ENCODE results near the gene HUNK. TPM values are rescaled to one million over a fixed set of nuclear protein-coding genes. Genes with fewer than 3 reads are reported as not detected.

HUNK gene
- total and polyA plus RNA-seq, 2 experiments from 2014 or later: 1.6 to 5.1 TPM

DNA sequence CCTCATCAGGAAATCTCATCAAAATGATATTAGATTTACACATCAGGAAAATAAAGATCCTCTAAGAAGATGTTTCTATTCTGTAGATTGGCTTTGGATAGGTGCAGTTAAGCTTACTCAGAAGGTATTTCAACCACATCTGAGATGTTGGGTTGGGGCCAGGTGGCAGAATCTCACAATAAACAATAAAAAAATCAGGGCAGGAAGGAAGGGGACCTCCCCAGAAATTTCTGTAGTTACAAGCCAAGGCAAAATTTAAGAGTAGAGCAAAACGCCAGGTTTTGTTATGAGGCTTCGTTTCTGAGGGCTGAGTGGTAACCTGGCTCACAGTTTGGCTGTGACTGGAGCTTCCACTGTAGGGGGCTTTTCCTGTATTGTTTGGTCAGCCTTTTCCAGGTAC is 84.8 kb downstream of the HUNK start:
- peaks cover 1% of the 10 kb centered on the region; the same call in 1 of the 3 replicates for H3K4me1 Mint-ChIP-seq
- no peak overlapping the region for H3K27ac Mint-ChIP-seq
- H3K36me3 Mint-ChIP-seq (ENCODE audit: low read depth): peaks cover 24% of the 10 kb centered on the region
- Histone ChIP-seq H4K20me1 (replicated peaks; ENCODE audit: insufficient read depth) (no peaks in the 10 kb centered on the region; the same call in 1 of the 2 replicates), H3K27ac (ENCODE audit: low read depth) (no peak overlapping the region), H3K9me2 (ENCODE audit: insufficient read depth) (no peaks in the 10 kb centered on the region), H3K79me2 (replicated peaks; ENCODE audit: insufficient read depth) (no peaks in the 10 kb centered on the region), H3K4me2 (no peak overlapping the region), H3F3A (replicated peaks; ENCODE audit: low read depth) (no peaks in the 10 kb centered on the region), H3K36me3 (ENCODE audit: insufficient read depth) (peaks cover 6% of the 10 kb centered on the region; the same call in 1 of the 2 replicates), H2AFZ (no peak overlapping the region), H3K27me3 (ENCODE audit: insufficient read depth) (no peaks in the 10 kb centered on the region), H3K4me1 (ENCODE audit: insufficient read depth) (no peaks in the 10 kb centered on the region), H3K4me3 (no peak overlapping the region)
- DNase-seq (ENCODE audit: low spot score): no peak
- H3K27me3 Mint-ChIP-seq (ENCODE audit: insufficient read depth, low read depth, poor library complexity): no peaks in the 10 kb centered on the region
- TF ChIP-seq JUNB (IDR thresholded peaks at IDR 0.05; ENCODE audit: unreplicated experiment): no peak
- TF ChIP-seq, protein P1, sequence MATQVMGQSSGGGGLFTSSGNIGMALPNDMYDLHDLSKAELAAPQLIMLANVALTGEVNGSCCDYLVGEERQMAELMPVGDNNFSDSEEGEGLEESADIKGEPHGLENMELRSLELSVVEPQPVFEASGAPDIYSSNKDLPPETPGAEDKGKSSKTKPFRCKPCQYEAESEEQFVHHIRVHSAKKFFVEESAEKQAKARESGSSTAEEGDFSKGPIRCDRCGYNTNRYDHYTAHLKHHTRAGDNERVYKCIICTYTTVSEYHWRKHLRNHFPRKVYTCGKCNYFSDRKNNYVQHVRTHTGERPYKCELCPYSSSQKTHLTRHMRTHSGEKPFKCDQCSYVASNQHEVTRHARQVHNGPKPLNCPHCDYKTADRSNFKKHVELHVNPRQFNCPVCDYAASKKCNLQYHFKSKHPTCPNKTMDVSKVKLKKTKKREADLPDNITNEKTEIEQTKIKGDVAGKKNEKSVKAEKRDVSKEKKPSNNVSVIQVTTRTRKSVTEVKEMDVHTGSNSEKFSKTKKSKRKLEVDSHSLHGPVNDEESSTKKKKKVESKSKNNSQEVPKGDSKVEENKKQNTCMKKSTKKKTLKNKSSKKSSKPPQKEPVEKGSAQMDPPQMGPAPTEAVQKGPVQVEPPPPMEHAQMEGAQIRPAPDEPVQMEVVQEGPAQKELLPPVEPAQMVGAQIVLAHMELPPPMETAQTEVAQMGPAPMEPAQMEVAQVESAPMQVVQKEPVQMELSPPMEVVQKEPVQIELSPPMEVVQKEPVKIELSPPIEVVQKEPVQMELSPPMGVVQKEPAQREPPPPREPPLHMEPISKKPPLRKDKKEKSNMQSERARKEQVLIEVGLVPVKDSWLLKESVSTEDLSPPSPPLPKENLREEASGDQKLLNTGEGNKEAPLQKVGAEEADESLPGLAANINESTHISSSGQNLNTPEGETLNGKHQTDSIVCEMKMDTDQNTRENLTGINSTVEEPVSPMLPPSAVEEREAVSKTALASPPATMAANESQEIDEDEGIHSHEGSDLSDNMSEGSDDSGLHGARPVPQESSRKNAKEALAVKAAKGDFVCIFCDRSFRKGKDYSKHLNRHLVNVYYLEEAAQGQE (IDR thresholded peaks at IDR 0.05; ENCODE audit: unreplicated experiment): no peak
- TF ChIP-seq ZNF331 (CRISPR knock-in tag; IDR thresholded peaks at IDR 0.05; ENCODE audit: low read depth): no peak
- TF ChIP-seq, protein P2, sequence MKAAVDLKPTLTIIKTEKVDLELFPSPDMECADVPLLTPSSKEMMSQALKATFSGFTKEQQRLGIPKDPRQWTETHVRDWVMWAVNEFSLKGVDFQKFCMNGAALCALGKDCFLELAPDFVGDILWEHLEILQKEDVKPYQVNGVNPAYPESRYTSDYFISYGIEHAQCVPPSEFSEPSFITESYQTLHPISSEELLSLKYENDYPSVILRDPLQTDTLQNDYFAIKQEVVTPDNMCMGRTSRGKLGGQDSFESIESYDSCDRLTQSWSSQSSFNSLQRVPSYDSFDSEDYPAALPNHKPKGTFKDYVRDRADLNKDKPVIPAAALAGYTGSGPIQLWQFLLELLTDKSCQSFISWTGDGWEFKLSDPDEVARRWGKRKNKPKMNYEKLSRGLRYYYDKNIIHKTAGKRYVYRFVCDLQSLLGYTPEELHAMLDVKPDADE (IDR thresholded peaks at IDR 0.05): no peak
- TF ChIP-seq EZH2phosphoT487 (IDR thresholded peaks at IDR 0.05; ENCODE audit: unreplicated experiment): no peak
- TF ChIP-seq STAT1 (IDR thresholded peaks at IDR 0.05; ENCODE audit: unreplicated experiment): no peak
- TF ChIP-seq POLR2AphosphoS5 (IDR thresholded peaks at IDR 0.05; ENCODE audit: low read depth): no peak
- TF ChIP-seq, protein P3, sequence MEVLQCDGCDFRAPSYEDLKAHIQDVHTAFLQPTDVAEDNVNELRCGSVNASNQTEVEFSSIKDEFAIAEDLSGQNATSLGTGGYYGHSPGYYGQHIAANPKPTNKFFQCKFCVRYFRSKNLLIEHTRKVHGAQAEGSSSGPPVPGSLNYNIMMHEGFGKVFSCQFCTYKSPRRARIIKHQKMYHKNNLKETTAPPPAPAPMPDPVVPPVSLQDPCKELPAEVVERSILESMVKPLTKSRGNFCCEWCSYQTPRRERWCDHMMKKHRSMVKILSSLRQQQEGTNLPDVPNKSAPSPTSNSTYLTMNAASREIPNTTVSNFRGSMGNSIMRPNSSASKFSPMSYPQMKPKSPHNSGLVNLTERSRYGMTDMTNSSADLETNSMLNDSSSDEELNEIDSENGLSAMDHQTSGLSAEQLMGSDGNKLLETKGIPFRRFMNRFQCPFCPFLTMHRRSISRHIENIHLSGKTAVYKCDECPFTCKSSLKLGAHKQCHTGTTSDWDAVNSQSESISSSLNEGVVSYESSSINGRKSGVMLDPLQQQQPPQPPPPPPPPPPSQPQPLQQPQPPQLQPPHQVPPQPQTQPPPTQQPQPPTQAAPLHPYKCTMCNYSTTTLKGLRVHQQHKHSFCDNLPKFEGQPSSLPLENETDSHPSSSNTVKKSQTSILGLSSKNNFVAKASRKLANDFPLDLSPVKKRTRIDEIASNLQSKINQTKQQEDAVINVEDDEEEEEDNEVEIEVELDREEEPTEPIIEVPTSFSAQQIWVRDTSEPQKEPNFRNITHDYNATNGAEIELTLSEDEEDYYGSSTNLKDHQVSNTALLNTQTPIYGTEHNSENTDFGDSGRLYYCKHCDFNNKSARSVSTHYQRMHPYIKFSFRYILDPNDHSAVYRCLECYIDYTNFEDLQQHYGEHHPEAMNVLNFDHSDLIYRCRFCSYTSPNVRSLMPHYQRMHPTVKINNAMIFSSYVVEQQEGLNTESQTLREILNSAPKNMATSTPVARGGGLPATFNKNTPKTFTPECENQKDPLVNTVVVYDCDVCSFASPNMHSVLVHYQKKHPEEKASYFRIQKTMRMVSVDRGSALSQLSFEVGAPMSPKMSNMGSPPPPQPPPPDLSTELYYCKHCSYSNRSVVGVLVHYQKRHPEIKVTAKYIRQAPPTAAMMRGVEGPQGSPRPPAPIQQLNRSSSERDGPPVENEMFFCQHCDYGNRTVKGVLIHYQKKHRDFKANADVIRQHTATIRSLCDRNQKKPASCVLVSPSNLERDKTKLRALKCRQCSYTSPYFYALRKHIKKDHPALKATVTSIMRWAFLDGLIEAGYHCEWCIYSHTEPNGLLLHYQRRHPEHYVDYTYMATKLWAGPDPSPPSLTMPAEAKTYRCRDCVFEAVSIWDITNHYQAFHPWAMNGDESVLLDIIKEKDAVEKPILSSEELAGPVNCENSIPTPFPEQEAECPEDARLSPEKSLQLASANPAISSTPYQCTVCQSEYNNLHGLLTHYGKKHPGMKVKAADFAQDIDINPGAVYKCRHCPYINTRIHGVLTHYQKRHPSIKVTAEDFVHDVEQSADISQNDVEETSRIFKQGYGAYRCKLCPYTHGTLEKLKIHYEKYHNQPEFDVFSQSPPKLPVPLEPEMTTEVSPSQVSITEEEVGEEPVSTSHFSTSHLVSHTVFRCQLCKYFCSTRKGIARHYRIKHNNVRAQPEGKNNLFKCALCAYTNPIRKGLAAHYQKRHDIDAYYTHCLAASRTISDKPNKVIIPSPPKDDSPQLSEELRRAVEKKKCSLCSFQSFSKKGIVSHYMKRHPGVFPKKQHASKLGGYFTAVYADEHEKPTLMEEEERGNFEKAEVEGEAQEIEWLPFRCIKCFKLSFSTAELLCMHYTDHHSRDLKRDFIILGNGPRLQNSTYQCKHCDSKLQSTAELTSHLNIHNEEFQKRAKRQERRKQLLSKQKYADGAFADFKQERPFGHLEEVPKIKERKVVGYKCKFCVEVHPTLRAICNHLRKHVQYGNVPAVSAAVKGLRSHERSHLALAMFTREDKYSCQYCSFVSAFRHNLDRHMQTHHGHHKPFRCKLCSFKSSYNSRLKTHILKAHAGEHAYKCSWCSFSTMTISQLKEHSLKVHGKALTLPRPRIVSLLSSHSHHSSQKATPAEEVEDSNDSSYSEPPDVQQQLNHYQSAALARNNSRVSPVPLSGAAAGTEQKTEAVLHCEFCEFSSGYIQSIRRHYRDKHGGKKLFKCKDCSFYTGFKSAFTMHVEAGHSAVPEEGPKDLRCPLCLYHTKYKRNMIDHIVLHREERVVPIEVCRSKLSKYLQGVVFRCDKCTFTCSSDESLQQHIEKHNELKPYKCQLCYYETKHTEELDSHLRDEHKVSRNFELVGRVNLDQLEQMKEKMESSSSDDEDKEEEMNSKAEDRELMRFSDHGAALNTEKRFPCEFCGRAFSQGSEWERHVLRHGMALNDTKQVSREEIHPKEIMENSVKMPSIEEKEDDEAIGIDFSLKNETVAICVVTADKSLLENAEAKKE (CRISPR knock-in tag; IDR thresholded peaks at IDR 0.05): no peak
- TF ChIP-seq, protein P4, sequence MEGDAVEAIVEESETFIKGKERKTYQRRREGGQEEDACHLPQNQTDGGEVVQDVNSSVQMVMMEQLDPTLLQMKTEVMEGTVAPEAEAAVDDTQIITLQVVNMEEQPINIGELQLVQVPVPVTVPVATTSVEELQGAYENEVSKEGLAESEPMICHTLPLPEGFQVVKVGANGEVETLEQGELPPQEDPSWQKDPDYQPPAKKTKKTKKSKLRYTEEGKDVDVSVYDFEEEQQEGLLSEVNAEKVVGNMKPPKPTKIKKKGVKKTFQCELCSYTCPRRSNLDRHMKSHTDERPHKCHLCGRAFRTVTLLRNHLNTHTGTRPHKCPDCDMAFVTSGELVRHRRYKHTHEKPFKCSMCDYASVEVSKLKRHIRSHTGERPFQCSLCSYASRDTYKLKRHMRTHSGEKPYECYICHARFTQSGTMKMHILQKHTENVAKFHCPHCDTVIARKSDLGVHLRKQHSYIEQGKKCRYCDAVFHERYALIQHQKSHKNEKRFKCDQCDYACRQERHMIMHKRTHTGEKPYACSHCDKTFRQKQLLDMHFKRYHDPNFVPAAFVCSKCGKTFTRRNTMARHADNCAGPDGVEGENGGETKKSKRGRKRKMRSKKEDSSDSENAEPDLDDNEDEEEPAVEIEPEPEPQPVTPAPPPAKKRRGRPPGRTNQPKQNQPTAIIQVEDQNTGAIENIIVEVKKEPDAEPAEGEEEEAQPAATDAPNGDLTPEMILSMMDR (conservative IDR thresholded peaks at IDR 0.05; ENCODE audit: low read depth in 2 of 2): no peak
- no peak for TF ChIP-seq EZH2 (IDR thresholded peaks at IDR 0.05; ENCODE audit: low read depth, unreplicated experiment)
- TF ChIP-seq ZNF114 (CRISPR knock-in tag; IDR thresholded peaks at IDR 0.05): no peak
- TF ChIP-seq CREB1 (CRISPR knock-in tag; IDR thresholded peaks at IDR 0.05; ENCODE audit: low read depth): no peak
- no peak for TF ChIP-seq NANOG (IDR thresholded peaks at IDR 0.05; ENCODE audit: borderline replicate concordance)
- H3K4me3 Mint-ChIP-seq: no peak overlapping the region
- no peak for ATAC-seq
- H3K9me3 Mint-ChIP-seq: peaks cover 2% of the 10 kb centered on the region; the same call in 1 of the 3 replicates
